ENCODE results near the gene GULP1.

The GULP1 gene

DNA sequence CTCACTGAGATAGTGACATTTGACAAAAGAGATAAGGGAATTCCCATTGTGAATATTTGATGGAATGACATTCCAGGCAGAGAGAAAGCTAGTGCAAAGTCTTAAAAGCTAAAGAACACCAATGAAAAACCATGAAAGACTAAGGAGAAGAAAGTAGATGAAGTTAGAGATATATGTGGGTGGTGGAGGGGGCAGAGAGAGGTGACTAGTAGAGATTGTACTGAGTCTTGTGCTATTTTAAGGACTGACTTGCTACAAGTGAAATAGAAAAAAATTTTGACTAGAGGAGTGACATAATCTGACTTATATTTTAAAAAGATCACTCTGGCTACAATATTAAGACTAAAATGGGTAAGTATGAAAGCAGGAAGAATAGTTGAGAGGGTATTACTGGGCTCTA lies 35.3 kb upstream of the GULP1 start:
- H3K4me3 ChIP-seq (replicated peaks; ENCODE audit: low read depth, low read length), result no peak overlapping the region
- TF ChIP-seq CTCF (IDR thresholded peaks at IDR 0.05; ENCODE audit: low read depth, low read length, missing control alignments), result no peak
- no peak for DNase-seq (ENCODE audit: extremely low read depth, low read depth)

DNA sequence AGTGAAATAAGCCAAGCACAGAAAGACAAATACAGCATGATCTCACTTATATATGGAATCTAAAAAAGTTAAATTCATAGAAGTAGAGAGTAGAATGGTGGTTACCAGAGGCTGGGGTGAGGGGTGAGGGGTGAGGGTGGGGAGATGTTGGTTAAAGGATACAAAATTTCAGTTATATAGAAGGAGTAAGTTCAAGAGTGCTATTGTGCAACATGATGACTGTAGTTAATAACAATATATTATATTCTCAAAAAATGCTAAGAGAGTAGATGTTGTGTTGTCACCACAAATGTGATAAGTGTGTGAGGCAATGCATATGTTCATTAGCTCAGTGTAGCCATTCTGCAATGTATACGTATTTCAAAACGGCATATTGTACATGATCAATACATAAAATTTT lies 26.4 kb upstream of the GULP1 start:
- no peak for TF ChIP-seq CTCF (IDR thresholded peaks at IDR 0.05; ENCODE audit: low read depth, low read length, missing control alignments)
- no peak for DNase-seq (ENCODE audit: extremely low read depth, low read depth)
- H3K4me3 ChIP-seq (replicated peaks; ENCODE audit: low read depth, low read length), result no peak overlapping the region

DNA sequence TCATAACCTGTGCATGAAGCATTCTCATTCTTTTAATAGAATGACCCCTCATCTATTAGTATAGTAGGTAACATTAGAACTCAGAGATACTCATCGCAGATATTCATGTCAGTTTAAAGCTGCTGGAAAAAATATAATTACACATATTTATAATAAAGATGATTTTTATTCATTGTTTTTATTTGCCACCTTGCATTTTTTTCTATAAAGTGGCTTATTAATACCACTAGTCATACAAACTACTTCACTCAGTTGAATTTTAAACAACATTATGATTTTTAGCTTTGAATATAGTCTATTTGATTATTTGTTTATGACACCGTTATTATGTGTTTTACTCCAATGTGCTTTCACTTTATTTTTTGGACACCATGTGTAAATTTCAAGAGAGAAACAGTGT lies 23.9 kb upstream of the GULP1 start:
- no peak for TF ChIP-seq CTCF (IDR thresholded peaks at IDR 0.05; ENCODE audit: low read depth, low read length, missing control alignments)
- no peak overlapping the region for H3K4me3 ChIP-seq (replicated peaks; ENCODE audit: low read depth, low read length)
- DNase-seq (ENCODE audit: extremely low read depth, low read depth), result no peak

GRCh38 chr2:188269004-188269403 lies 22.7 kb upstream of the GULP1 start:
- TF ChIP-seq CTCF (IDR thresholded peaks at IDR 0.05; ENCODE audit: low read depth, low read length, missing control alignments), result no peak
- no peak overlapping the region for H3K4me3 ChIP-seq (replicated peaks; ENCODE audit: low read depth, low read length)
- DNase-seq (ENCODE audit: extremely low read depth, low read depth), result no peak

DNA sequence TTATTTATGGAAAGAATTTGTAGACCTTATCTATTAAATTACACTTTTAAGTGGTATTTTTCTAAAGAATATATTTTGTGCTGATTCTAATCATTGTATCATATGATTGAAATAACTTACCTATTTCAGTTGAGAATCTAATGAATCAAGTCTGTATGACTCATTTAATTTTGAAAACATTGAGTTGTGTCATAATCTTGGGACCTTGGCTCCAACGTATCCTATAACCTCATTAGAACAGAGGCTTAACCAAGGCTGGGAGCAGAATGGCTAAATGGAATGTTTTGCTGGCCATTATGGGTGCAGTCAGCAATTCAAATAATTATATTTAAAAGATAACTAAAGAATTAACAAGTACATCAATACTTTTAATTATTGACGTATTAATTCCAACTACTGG lies 19.6 kb upstream of the GULP1 start:
- no peak overlapping the region for H3K4me3 ChIP-seq (replicated peaks; ENCODE audit: low read depth, low read length)
- no peak for TF ChIP-seq CTCF (IDR thresholded peaks at IDR 0.05; ENCODE audit: low read depth, low read length, missing control alignments)
- no peak for DNase-seq (ENCODE audit: extremely low read depth, low read depth)

- no peak for DNase-seq (ENCODE audit: extremely low read depth, low read depth)
- H3K4me3 ChIP-seq (replicated peaks; ENCODE audit: low read depth, low read length), result no peak overlapping the region
- no peak for TF ChIP-seq CTCF (IDR thresholded peaks at IDR 0.05; ENCODE audit: low read depth, low read length, missing control alignments)
Observed at GRCh38 chr2:188274274-188274673, 17.4 kb upstream of the GULP1 start.

DNA sequence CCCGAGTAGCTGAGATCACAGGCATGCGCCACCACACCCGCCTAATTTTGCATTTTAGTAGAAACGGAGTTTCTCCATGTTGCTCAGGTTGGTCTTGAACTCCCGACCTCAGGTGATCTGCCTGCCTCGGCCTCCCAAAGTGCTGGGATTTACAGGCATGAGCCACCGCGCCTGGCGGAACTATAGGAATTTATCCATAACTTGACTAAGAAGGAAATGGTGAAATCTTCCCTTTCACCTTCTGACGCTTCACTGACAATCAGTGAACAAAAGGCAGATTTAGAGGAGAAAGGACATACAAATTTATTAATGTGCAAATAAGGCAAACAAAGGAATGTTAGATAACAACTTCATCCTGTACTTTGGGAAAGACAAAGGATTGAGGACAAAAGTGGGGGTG lies 15.4 kb upstream of the GULP1 start:
- no peak for TF ChIP-seq CTCF (IDR thresholded peaks at IDR 0.05; ENCODE audit: low read depth, low read length, missing control alignments)
- no peak for DNase-seq (ENCODE audit: extremely low read depth, low read depth)
- no peak overlapping the region for H3K4me3 ChIP-seq (replicated peaks; ENCODE audit: low read depth, low read length)
